ENCODE results near the gene FNIP2. TPM values are rescaled to one million over a fixed set of nuclear protein-coding genes. Genes with fewer than 3 reads are reported as not detected.
A peak's percentile ranks its signal among the peaks of the same experiment; 100 is the strongest.

The FNIP2 gene
- total and polyA plus RNA-seq, 2 donors (not counting 1 experiment from before 2014, with no cell fraction given): 0.03 to 0.17 TPM

DNA sequence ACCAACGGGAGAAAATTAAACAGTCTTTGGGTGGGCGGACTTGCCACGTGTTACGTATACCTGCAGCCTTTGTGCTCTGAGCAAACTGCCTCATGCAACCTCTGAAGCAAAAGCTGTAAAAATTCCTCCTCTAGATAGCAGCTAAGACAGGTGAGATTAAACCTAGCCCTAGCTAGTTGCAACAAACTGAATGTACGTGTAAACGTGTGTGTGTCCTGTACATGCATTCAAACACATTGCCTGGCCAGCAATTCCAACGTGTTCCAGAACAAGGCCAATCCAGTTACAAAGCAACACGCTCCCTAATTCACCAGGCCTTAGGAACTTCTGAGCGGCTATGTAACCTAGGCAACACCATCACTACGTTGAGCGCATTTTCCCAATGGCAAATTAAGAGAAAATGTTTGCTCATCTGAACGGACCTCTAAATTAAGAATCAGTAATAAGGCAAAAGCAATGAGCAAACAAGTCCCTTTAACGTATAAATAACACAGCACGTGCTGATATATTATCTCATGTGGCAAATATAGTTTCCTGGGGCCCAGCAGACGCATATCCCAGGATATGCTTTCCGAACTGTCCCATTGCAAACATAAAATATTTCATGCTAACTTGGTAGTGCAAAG is 46.4 kb upstream of the FNIP2 start:
- peak overlapping the region; percentile 71 to 87 for H3K27ac ChIP-seq (ENCODE audit: low read length in 2 of 2)
- ATAC-seq (ENCODE audit: low read depth) (no peak), DNase-seq (no peak)
- peaks cover 7 to 12% of the 10 kb centered on the region in 2 donors for H3K4me1 ChIP-seq (ENCODE audit: control insufficient read depth in 2 of 2, insufficient read depth in 2 of 2, low read length in 2 of 2)
- no peaks in the 10 kb centered on the region for H3K9me3 ChIP-seq (ENCODE audit: control extremely low read depth in 1 of 3, control insufficient read depth in 2 of 3, insufficient read depth in 1 of 3, low read length in 2 of 3)
- peaks cover 8% of the 10 kb centered on the region for H4K20me1 ChIP-seq (ENCODE audit: control insufficient read depth, insufficient read depth, low read length, poor library complexity, severe bottlenecking)
- ChIA-PET CTCF (no interaction called here), POLR2A (no interaction called here)
- peaks cover 20% of the 10 kb centered on the region for H3K4me1 Mint-ChIP-seq
- H3K9me3 Mint-ChIP-seq (ENCODE audit: insufficient read depth): no peaks in the 10 kb centered on the region
- TF ChIP-seq, protein P1, sequence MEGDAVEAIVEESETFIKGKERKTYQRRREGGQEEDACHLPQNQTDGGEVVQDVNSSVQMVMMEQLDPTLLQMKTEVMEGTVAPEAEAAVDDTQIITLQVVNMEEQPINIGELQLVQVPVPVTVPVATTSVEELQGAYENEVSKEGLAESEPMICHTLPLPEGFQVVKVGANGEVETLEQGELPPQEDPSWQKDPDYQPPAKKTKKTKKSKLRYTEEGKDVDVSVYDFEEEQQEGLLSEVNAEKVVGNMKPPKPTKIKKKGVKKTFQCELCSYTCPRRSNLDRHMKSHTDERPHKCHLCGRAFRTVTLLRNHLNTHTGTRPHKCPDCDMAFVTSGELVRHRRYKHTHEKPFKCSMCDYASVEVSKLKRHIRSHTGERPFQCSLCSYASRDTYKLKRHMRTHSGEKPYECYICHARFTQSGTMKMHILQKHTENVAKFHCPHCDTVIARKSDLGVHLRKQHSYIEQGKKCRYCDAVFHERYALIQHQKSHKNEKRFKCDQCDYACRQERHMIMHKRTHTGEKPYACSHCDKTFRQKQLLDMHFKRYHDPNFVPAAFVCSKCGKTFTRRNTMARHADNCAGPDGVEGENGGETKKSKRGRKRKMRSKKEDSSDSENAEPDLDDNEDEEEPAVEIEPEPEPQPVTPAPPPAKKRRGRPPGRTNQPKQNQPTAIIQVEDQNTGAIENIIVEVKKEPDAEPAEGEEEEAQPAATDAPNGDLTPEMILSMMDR (IDR thresholded peaks at IDR 0.05): no peak
- peak overlapping the region; percentile 89 for H3K27ac Mint-ChIP-seq
- H3K4me3 ChIP-seq (ENCODE audit: control extremely low read depth in 1 of 5, extremely low read depth in 1 of 5, insufficient read depth in 1 of 5, low read depth in 2 of 5, low read length in 4 of 5): peak overlapping the region; percentile 76 to 92 (median 88)
- H3K4me3 Mint-ChIP-seq: peak overlapping the region; percentile 97
- peaks cover 13% of the 10 kb centered on the region for H3K27me3 Mint-ChIP-seq
- H3K4me2 ChIP-seq (replicated peaks; ENCODE audit: low read depth, low read length, poor library complexity, severe bottlenecking): peak overlapping the region; percentile 80
- intact Hi-C loops (cut with micrococcal nuclease): loop anchor here (2.0 to 5.0 kb wide), 2 partner anchors 45 to 380 kb away; partner anchors contain the start of genes FNIP2 and RAPGEF2
- H3K36me3 ChIP-seq (replicated peaks in 1 of 2; ENCODE audit: control extremely low read depth in 1 of 2, control insufficient read depth in 1 of 2, extremely low read depth in 1 of 2, insufficient read depth in 2 of 2, low read length in 1 of 2): peaks cover 17 to 29% of the 10 kb centered on the region in 2 experiments
- 41% methylated on average over 12 of the region's 16 CpGs for WGBS (ENCODE audit: insufficient coverage)
- H3K27me3 ChIP-seq (replicated peaks in 1 of 4; ENCODE audit: control extremely low read depth in 1 of 4, control insufficient read depth in 3 of 4, insufficient read depth in 4 of 4, low read length in 3 of 4): peaks cover 0 to 6% (median 3%) of the 10 kb centered on the region in 4 experiments
- H2AFZ ChIP-seq (ENCODE audit: insufficient read depth, low read depth, low read length, poor library complexity, severe bottlenecking): peak overlapping the region; percentile 82
- H3K79me2 ChIP-seq (ENCODE audit: control insufficient read depth, insufficient read depth, low read length): peaks cover 14% of the 10 kb centered on the region
- H3K9ac ChIP-seq (ENCODE audit: low read length): peak overlapping the region; percentile 86

DNA sequence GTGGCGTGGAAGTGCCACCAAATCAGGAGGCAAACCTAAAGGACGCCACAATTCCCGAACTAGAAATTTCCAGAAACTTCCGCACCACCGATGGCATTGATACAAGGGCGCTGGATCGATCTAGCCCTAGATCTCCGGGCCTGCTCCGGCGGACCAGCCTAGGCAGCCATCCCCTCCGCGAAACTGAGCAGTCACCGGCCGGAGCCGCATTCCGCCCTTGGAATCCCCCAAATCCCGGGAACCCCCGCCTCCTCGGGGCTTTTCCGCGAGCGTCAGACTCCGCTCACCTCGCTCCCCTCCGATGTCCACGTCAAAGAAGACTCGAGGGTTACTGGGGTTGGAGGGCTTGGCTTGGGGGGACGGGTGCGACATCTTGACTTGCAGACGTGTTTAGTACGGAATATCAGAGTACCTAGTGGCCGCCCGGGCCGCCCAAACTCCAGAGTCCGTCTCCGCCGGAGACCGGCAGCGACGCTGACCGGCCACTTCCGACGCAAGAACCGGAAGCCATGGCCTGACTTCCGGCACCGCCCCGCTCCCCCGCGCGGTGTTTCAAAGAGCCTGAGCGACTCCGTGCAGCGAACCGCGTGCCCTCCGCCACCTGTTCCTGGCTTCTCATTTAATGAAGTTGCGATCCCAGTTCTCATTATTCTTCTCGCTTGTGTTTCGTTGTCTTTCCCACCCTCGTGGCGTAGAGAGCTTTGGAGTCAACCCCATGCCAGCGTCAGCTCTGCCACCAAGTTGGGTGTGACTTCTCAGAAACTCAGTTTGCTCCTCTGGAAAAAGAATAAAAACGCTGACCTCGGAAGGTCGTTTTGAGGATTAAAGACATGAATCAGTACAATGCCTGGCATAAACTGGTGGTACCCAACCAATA is 45.7 kb upstream of the FNIP2 start, which contains the start of gene PPID:
Gene PPID (minus strand): TSS at position 480 of the 877 bp plus-strand sequence. CDS start 108 bp downstream, at position 372.
- Histone ChIP-seq H3K4me2 (replicated peaks; ENCODE audit: low read depth, low read length, poor library complexity, severe bottlenecking) (peak within 1 kb of the TSS; percentile 80), H3K9ac (ENCODE audit: low read length) (peak within 1 kb of the TSS; percentile 86), H3K4me1 (ENCODE audit: control insufficient read depth in 2 of 2, insufficient read depth in 2 of 2, low read length in 2 of 2) (peaks cover 7 to 12% of the 10 kb centered on the region in 2 donors), H3K36me3 (replicated peaks in 1 of 2; ENCODE audit: control extremely low read depth in 1 of 2, control insufficient read depth in 1 of 2, extremely low read depth in 1 of 2, insufficient read depth in 2 of 2, low read length in 1 of 2) (peaks cover 13 to 21% of the 10 kb centered on the region in 2 experiments), H3K79me2 (ENCODE audit: control insufficient read depth, insufficient read depth, low read length) (peaks cover 14% of the 10 kb centered on the region), H3K9me3 (ENCODE audit: control extremely low read depth in 1 of 3, control insufficient read depth in 2 of 3, insufficient read depth in 1 of 3, low read length in 2 of 3) (no peaks in the 10 kb centered on the region), H4K20me1 (ENCODE audit: control insufficient read depth, insufficient read depth, low read length, poor library complexity, severe bottlenecking) (peaks cover 8% of the 10 kb centered on the region), H3K27me3 (replicated peaks in 1 of 4; ENCODE audit: control extremely low read depth in 1 of 4, control insufficient read depth in 3 of 4, insufficient read depth in 4 of 4, low read length in 3 of 4) (peaks cover 0 to 6% (median 4%) of the 10 kb centered on the region in 4 experiments), H2AFZ (ENCODE audit: insufficient read depth, low read depth, low read length, poor library complexity, severe bottlenecking) (peak within 1 kb of the TSS; percentile 82), H3K4me3 (ENCODE audit: control extremely low read depth in 1 of 5, extremely low read depth in 1 of 5, insufficient read depth in 1 of 5, low read depth in 2 of 5, low read length in 4 of 5) (peak within 1 kb of the TSS; percentile 76 to 92 (median 88)), H3K27ac (ENCODE audit: low read length in 2 of 2) (peak within 1 kb of the TSS; percentile 71 to 87)
- peak within 1 kb of the TSS; percentile 97 for H3K4me3 Mint-ChIP-seq
- intact Hi-C loops (cut with micrococcal nuclease): loop anchor here (1.0 to 5.0 kb wide), 3 partner anchors 44 to 380 kb away; partner anchors contain the start of genes ETFDH, FNIP2 and RAPGEF2
- DNase-seq: peak; percentile 89
- ChIA-PET CTCF (no interaction called here), POLR2A (no interaction called here)
- peaks cover 20% of the 10 kb centered on the region for H3K4me1 Mint-ChIP-seq
- TF ChIP-seq EZH2 (IDR thresholded peaks at IDR 0.05; ENCODE audit: borderline replicate concordance, insufficient read depth, low read depth, low read length, poor library complexity, severe bottlenecking): no peak
- TF ChIP-seq, protein P1 (IDR thresholded peaks at IDR 0.05): no peak
- no peaks in the 10 kb centered on the region for H3K9me3 Mint-ChIP-seq (ENCODE audit: insufficient read depth)
- peak within 1 kb of the TSS; percentile 89 for H3K27ac Mint-ChIP-seq
- peak; percentile 89 for ATAC-seq (ENCODE audit: low read depth)
- WGBS (ENCODE audit: insufficient coverage): 1% methylated on average over 62 of the region's 65 CpGs
- peaks cover 16% of the 10 kb centered on the region for H3K27me3 Mint-ChIP-seq
